H9 (cell line): ENCODE data around the gene SPEG. TPM values are rescaled to one million over a fixed set of nuclear protein-coding genes. Genes with fewer than 3 reads are reported as not detected.

Experiments
- DNase-seq: peaks from one replicate; pipeline ENCODE4 v3.0.0-alpha.2; 2017
- H2AFZ ChIP-seq: one replicate; pipeline ENCODE4 v1.6.1; 2013; ENCODE audit warnings: mild to moderate bottlenecking, low read length, control low read depth, moderate library complexity
- H2AK5ac ChIP-seq: 2 replicates; pipeline ENCODE4 v1.6.1; 2013; ENCODE audit warnings: low read length, control low read depth, mixed read lengths; ENCODE audit not compliant: insufficient read length
- H2BK120ac ChIP-seq: one replicate; pipeline ENCODE4 v1.6.1; 2013; ENCODE audit warnings: low read depth, mild to moderate bottlenecking, low read length, control low read depth, inconsistent platforms; ENCODE audit not compliant: poor library complexity, severe bottlenecking
- H2BK12ac ChIP-seq: 2 replicates; pipeline ENCODE4 v1.6.1; 2013; ENCODE audit warnings: low read length, control low read depth, mixed read lengths, low read depth; ENCODE audit not compliant: insufficient read length
- H2BK15ac ChIP-seq: 2 replicates; pipeline ENCODE4 v1.6.1; 2013; ENCODE audit warnings: low read depth, low read length, control low read depth
- H2BK20ac ChIP-seq: one replicate; pipeline ENCODE4 v1.6.1; 2013; ENCODE audit warnings: low read depth, mild to moderate bottlenecking, low read length, control low read depth, inconsistent platforms; ENCODE audit not compliant: poor library complexity, severe bottlenecking
- H2BK5ac ChIP-seq: 2 replicates; pipeline ENCODE4 v1.6.1; 2013; ENCODE audit warnings: low read length, control low read depth, mixed read lengths; ENCODE audit not compliant: insufficient read length
- H3K14ac ChIP-seq: 2 replicates; pipeline ENCODE4 v1.6.1; 2013; ENCODE audit warnings: low read length, control low read depth; ENCODE audit not compliant: insufficient read depth
- H3K18ac ChIP-seq: 2 replicates; pipeline ENCODE4 v1.6.1; 2013; ENCODE audit warnings: low read depth, mild to moderate bottlenecking, mixed read lengths, low read length, control low read depth; ENCODE audit not compliant: insufficient read length
- H3K23ac ChIP-seq: 2 replicates; pipeline ENCODE4 v1.6.1; 2013; ENCODE audit warnings: low read length, control low read depth, mixed read lengths, low read depth; ENCODE audit not compliant: insufficient read length
- H3K23me2 ChIP-seq: 2 replicates; pipeline ENCODE4 v1.6.1; 2013; ENCODE audit warnings: low read depth, mild to moderate bottlenecking, mixed read lengths, low read length, control low read depth; ENCODE audit not compliant: insufficient read length, poor library complexity, severe bottlenecking
- H3K27ac ChIP-seq: 2 replicates; pipeline ENCODE4 v1.5.1; 2013; ENCODE audit warnings: low read length, control low read depth, mixed read lengths, low read depth; ENCODE audit not compliant: insufficient read length
- H3K27me3 ChIP-seq: 2 replicates; pipeline ENCODE4 v1.6.1; 2013; ENCODE audit warnings: low read length, control low read depth, inconsistent platforms; ENCODE audit not compliant: insufficient read depth
- H3K4ac ChIP-seq: 2 replicates; pipeline ENCODE4 v1.6.1; 2013; ENCODE audit warnings: low read depth, mild to moderate bottlenecking, control low read depth, inconsistent platforms, low read length, moderate library complexity
- H3K4me1 ChIP-seq: 2 replicates; pipeline ENCODE4 v1.6.1; 2013; ENCODE audit warnings: low read length, control low read depth, inconsistent platforms; ENCODE audit not compliant: insufficient read depth
- H3K4me2 ChIP-seq: 2 replicates; pipeline ENCODE4 v1.6.1; 2013; ENCODE audit warnings: low read length, control low read depth, mixed read lengths; ENCODE audit not compliant: insufficient read length, insufficient read depth
- H3K56ac ChIP-seq: 2 replicates; pipeline ENCODE4 v1.6.1; 2013; ENCODE audit warnings: low read depth, mild to moderate bottlenecking, mixed read lengths, low read length, control low read depth; ENCODE audit not compliant: insufficient read length
- H3K79me1 ChIP-seq: 2 replicates; pipeline ENCODE4 v1.6.1; 2013; ENCODE audit warnings: low read depth, mild to moderate bottlenecking, moderate library complexity, low read length, control low read depth, inconsistent platforms; ENCODE audit not compliant: insufficient read depth, poor library complexity, severe bottlenecking
- H3K79me2 ChIP-seq: 2 replicates; pipeline ENCODE4 v1.6.1; 2013; ENCODE audit warnings: low read length, control low read depth, inconsistent platforms; ENCODE audit not compliant: insufficient read depth
- H3K9ac ChIP-seq: 2 replicates; pipeline ENCODE4 v1.6.1; 2013; ENCODE audit warnings: low read length, control low read depth, mixed read lengths; ENCODE audit not compliant: insufficient read length; ENCODE audit errors: extremely low read depth
- H3K9me3 ChIP-seq: one replicate; pipeline ENCODE4 v1.6.1; 2013; ENCODE audit warnings: low read depth, low read length, inconsistent platforms; ENCODE audit not compliant: control insufficient read depth
- H3T11ph ChIP-seq: one replicate; pipeline ENCODE4 v1.6.1; 2013; ENCODE audit warnings: mild to moderate bottlenecking, low read length, control low read depth, inconsistent platforms
- H4K20me1 ChIP-seq: one replicate; pipeline ENCODE4 v1.6.1; 2013; ENCODE audit not compliant: control insufficient read depth, insufficient read length, insufficient read depth
- H4K5ac ChIP-seq: 2 replicates; pipeline ENCODE4 v1.6.1; 2013; ENCODE audit warnings: low read depth, mild to moderate bottlenecking, mixed read lengths, low read length, control low read depth; ENCODE audit not compliant: insufficient read length
- H4K8ac ChIP-seq: replicated peaks from 2 replicates; pipeline ENCODE4 v1.6.1; 2013; ENCODE audit warnings: low read length, control low read depth, mixed read lengths, low read depth; ENCODE audit not compliant: insufficient read length
- H4K91ac ChIP-seq: 2 replicates; pipeline ENCODE4 v1.6.1; 2013; ENCODE audit warnings: low read depth, mild to moderate bottlenecking, moderate library complexity, mixed read lengths, low read length, control low read depth; ENCODE audit not compliant: insufficient read length
- H3K27ac Mint-ChIP-seq, 3 experiments: 2 replicates in 2 of 3; 3 replicates in 1 of 3; pipeline ENCODE4 v1.8.0; 2020 to 2021; ENCODE audit warnings: mixed read lengths in 3 of 3, mild to moderate bottlenecking in 1 of 3, moderate library complexity in 1 of 3
- H3K27me3 Mint-ChIP-seq: 2 replicates; pipeline ENCODE4 v1.8.0; 2021; ENCODE audit warnings: low read depth, mild to moderate bottlenecking, moderate library complexity, mixed read lengths
- H3K36me3 Mint-ChIP-seq, 3 experiments: 2 replicates in 2 of 3; 3 replicates in 1 of 3; pipeline ENCODE4 v1.8.0; 2020 to 2021; ENCODE audit warnings: low read depth in 3 of 3, mixed read lengths in 3 of 3; ENCODE audit not compliant: insufficient read depth in 1 of 3
- H3K4me1 Mint-ChIP-seq, 2 experiments: 2 replicates each; pipeline ENCODE4 v1.8.0; 2020; ENCODE audit warnings: mixed read lengths in 2 of 2
- H3K4me3 Mint-ChIP-seq, 2 experiments: 2 replicates in 1 of 2; 3 replicates in 1 of 2; pipeline ENCODE4 v1.8.0; 2020 to 2021; ENCODE audit warnings: mild to moderate bottlenecking in 2 of 2, mixed read lengths in 2 of 2, moderate library complexity in 1 of 2
- H3K9me3 Mint-ChIP-seq, 2 experiments: 2 replicates in 1 of 2; 3 replicates in 1 of 2; pipeline ENCODE4 v1.8.0; 2020; ENCODE audit warnings: mild to moderate bottlenecking in 2 of 2, mixed read lengths in 2 of 2, moderate library complexity in 1 of 2
- WGBS: extraction: QIAGEN DNeasy Blood & Tissue Kit; methylation state at CpG from one replicate; pipeline ENCODE4 v1.1.7; 2013; ENCODE audit warnings: missing lambda C conversion rate, low lambda C conversion rate, mixed read lengths; ENCODE audit not compliant: insufficient read length; ENCODE audit errors: extremely low coverage; 5-methylcytosine and 5-hydroxymethylcytosine counted together
- total RNA-seq: library from RNA; stranded (reverse); gene quantifications from 2 replicates; pipeline ENCODE4 v1.2.1, GENCODE V29; 2021
- TF ChIP-seq, protein P1 (sequence below): fragments of 200-600 bp; sonication (generic); conservative IDR thresholded peaks from 3 replicates; pipeline ENCODE4 v1.8.0; 2021; ENCODE audit warnings: antibody characterized with exemption, mild to moderate bottlenecking

Gene SPEG
- total RNA-seq, 1 experiment from 2014 or later, result 23.7 TPM

DNA sequence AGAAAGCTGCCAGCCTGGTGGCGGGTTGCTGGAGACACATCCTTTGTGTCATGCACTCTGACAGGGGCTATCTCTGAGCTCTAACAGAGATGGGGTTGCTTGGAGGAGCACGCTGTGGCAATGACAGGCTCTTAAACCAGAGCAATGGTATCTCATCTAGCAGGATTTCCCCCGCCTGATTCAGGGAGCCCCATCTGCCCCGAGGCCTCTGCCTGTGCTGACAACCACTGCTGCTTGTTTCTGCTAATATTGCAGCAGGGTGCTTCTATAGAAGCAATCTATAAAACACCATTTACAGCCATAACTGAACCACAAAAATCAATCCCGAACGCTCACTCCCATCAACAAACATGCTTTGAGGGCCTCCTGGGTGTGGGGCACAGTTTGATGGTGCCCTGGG, 34.1 kb upstream of the SPEG start:
- H3K27me3 ChIP-seq, result no peaks in the 10 kb centered on the region
- no peak overlapping the region for H3K56ac ChIP-seq
- no peak overlapping the region for H3T11ph ChIP-seq
- no peak overlapping the region for H3K23ac ChIP-seq
- H3K79me2 ChIP-seq, result no peaks in the 10 kb centered on the region
- WGBS, result no CpG with 5 or more reads among the region's 6 CpGs
- H3K79me1 ChIP-seq, result no peaks in the 10 kb centered on the region
- H3K4me1 ChIP-seq, result no peaks in the 10 kb centered on the region
- H4K8ac ChIP-seq, result no peak overlapping the region
- no peak overlapping the region for H3K18ac ChIP-seq
- Mint-ChIP-seq H3K27ac (no peak overlapping the region), H3K36me3 (no peaks in the 10 kb centered on the region), H3K9me3 (no peaks in the 10 kb centered on the region; a peak in 1 of 5 replicates), H3K4me3 (no peak overlapping the region), H3K27me3 (peaks cover 4% of the 10 kb centered on the region), H3K4me1 (peaks cover 33 to 45% of the 10 kb centered on the region in 2 experiments)
- no peaks in the 10 kb centered on the region for H4K20me1 ChIP-seq
- H2BK120ac ChIP-seq, result no peak overlapping the region
- no peak overlapping the region for H3K4me2 ChIP-seq
- H2AK5ac ChIP-seq, result no peak overlapping the region
- H2AFZ ChIP-seq, result no peak overlapping the region
- DNase-seq, result no peak
- H2BK5ac ChIP-seq, result no peak overlapping the region
- H3K9me3 ChIP-seq, result no peaks in the 10 kb centered on the region
- H2BK15ac ChIP-seq, result no peak overlapping the region
- no peak overlapping the region for H4K91ac ChIP-seq
- no peak overlapping the region for H2BK20ac ChIP-seq
- no peak overlapping the region for H3K9ac ChIP-seq
- TF ChIP-seq, protein P1, sequence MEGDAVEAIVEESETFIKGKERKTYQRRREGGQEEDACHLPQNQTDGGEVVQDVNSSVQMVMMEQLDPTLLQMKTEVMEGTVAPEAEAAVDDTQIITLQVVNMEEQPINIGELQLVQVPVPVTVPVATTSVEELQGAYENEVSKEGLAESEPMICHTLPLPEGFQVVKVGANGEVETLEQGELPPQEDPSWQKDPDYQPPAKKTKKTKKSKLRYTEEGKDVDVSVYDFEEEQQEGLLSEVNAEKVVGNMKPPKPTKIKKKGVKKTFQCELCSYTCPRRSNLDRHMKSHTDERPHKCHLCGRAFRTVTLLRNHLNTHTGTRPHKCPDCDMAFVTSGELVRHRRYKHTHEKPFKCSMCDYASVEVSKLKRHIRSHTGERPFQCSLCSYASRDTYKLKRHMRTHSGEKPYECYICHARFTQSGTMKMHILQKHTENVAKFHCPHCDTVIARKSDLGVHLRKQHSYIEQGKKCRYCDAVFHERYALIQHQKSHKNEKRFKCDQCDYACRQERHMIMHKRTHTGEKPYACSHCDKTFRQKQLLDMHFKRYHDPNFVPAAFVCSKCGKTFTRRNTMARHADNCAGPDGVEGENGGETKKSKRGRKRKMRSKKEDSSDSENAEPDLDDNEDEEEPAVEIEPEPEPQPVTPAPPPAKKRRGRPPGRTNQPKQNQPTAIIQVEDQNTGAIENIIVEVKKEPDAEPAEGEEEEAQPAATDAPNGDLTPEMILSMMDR, result no peak
- H3K27ac ChIP-seq, result no peak overlapping the region
- H3K14ac ChIP-seq, result no peak overlapping the region
- H3K4ac ChIP-seq, result no peak overlapping the region
- H2BK12ac ChIP-seq, result no peak overlapping the region
- no peak overlapping the region for H4K5ac ChIP-seq
- H3K23me2 ChIP-seq, result no peaks in the 10 kb centered on the region
